Activated CD4-positive, alpha-beta T cell treated with anti-CD3 and anti-CD28 coated beads, Interleukin-10, Interleukin-2, amounts not matched to agents 100 ng/mL and 50 ng/mL, durations not matched to agents 16 hours and 8 hours (primary cell): ENCODE measurements around the gene RPL9.
"Not testable (repeated sequence)": the region's sequence is repeated elsewhere in the genome, so short reads cannot be mapped to it uniquely, and the experiment has no call there.

Experiments
- DNase-seq: peaks from one replicate; pipeline ENCODE4 v3.0.0-alpha.2; 2020

The RPL9 gene

GRCh38 chr4:39422247-39422646 lies 36.5 kb downstream of the RPL9 start:
- no peak for DNase-seq

DNA sequence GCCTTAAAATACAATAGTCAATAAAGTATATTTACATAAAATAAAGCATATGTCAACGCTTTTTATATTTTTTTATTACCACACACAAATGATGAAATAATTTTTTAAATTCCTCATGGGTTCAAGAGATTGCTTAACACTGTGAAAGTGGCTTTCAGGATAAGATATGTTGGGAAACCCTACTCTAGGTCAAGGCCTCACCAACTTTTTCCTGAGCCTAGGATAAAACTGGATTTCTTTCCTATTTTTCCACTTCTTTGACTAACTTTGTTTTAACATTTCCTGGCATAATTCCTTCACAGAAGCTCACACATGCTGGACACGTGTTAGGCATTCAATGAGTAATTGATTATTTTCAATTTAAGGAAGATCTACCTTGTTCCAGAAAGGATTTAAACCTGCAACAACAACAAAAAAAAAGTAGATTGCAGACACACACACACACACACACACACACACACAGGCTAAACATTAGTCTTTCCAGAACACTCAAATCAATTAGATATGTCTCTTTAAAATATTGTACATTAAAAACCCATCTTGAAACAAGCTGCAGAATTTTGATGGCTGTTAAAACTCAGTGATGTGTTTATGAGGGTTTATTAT lies 42.9 kb downstream of the RPL9 start:
- DNase-seq, result no peak

GRCh38 chr4:39411561-39411960 lies 47.2 kb downstream of the RPL9 start:
- DNase-seq, result not testable (repeated sequence)

DNA sequence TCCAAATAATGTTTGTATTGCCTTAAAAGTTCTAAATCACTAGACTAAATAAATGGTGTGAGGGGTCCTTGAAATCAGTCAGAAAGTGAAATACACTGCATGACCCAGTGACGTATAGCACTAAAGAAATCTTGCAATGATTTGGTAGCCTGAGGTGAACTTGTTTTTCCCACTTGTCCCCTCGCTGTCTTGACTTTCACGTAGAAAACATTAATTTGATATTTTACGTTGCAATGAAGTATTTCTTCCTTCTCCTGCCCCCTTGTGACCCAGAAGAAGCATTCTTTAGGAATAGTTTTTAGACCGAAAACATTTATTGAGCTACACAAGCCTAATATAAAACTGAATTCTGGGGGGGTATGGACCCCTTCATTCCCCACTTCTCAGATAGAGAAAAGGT lies 48.3 kb downstream of the RPL9 start:
- DNase-seq, result no peak

DNA sequence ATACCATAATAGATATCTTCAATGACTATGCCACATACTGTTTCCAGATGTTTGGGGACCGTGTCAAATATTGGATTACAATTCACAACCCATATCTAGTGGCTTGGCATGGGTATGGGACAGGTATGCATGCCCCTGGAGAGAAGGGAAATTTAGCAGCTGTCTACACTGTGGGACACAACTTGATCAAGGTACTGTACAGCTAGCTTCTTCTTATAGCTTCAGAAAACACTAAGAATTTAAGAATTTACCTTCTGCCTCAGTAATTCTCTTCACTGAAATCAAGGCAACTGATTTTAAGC lies 51.2 kb downstream of the RPL9 start:
- DNase-seq, result no peak

GRCh38 chr4:39406763-39407583 lies 51.7 kb downstream of the RPL9 start, which contains the start of gene KLB:
Gene KLB (plus strand): TSS chr4:39406930. CDS start chr4:39406950, 20 bp downstream.
- no peak for DNase-seq
